GM12878 (cell line): ENCODE measurements around the gene SYCE3. TPM values are rescaled to one million over a fixed set of nuclear protein-coding genes. Genes with fewer than 3 reads are reported as not detected.

ENCODE experiments used
- ATAC-seq: fragments of 200-7000 bp; cut with Tn5 transposase; 3 replicates; pipeline ENCODE4 v1.9.1; 2020; ENCODE audit warnings: mild to moderate bottlenecking, moderate library complexity
- BruUV-seq: library from RNA; stranded (reverse); fragments of 400-500 nt; replicated peaks from 2 replicates; lab custom pipeline; 2021; lab: Mats Ljungman, UMichigan
- CTCF ChIA-PET: fragments of 300-600 bp; sonication (Branson Sonifier 250); formaldehyde crosslinking; extraction: SDS; loops from one replicate; lab custom pipeline; 2021; ENCODE audit warnings: inconsistent platforms; lab: Yijun Ruan, JAX
- POLR2A ChIA-PET: fragments of 350-600 bp; formaldehyde crosslinking; extraction: SDS; loops from one replicate; lab custom pipeline; 2021; ENCODE audit warnings: inconsistent platforms; lab: Charles Lee
- RAD21 ChIA-PET: fragments of 300-600 bp; sonication (Branson Sonifier 250); formaldehyde crosslinking; loops from one replicate; lab custom pipeline; 2023; ENCODE audit warnings: antibody characterized with exemption; ENCODE audit not compliant: unreplicated experiment; lab: Charles Lee
- SMC1A ChIA-PET: fragments of 300-600 bp; sonication (Branson Sonifier 250); formaldehyde crosslinking; loops from one replicate; lab custom pipeline; 2023; ENCODE audit not compliant: unreplicated experiment, uncharacterized antibody; lab: Charles Lee
- DNase-seq: peaks from one replicate; pipeline ENCODE4 v3.0.0-alpha.2; 2011; ENCODE audit warnings: low read depth, low spot score
- FAIRE-seq: peaks from 3 replicates; lab custom pipeline; 2011; peaks lifted over from hg19 to GRCh38; lab: Jason Lieb, UNC
- H2AFZ ChIP-seq: 2 replicates; pipeline ENCODE4 v1.6.0; 2011; ENCODE audit warnings: low read depth, low read length, control low read depth; ENCODE audit not compliant: control insufficient read depth
- H3K27ac ChIP-seq: 2 replicates; pipeline ENCODE4 v1.5.1; 2011; ENCODE audit warnings: control low read depth; ENCODE audit not compliant: control insufficient read depth, insufficient read depth
- H3K27me3 ChIP-seq, 2 experiments: replicated peaks in 1 of 2; 2 replicates each; pipeline versions ENCODE4 v1.6.0 to v1.6.1; 2011; ENCODE audit warnings: low read length in 1 of 2; ENCODE audit not compliant: control insufficient read depth in 2 of 2, insufficient read depth in 2 of 2
- H3K36me3 ChIP-seq, 2 experiments: 2 replicates each; pipeline ENCODE4 v1.5.1; 2011; ENCODE audit warnings: low read length in 1 of 2; ENCODE audit not compliant: control insufficient read depth in 2 of 2, insufficient read depth in 2 of 2
- H3K4me1 ChIP-seq: 2 replicates; pipeline ENCODE4 v1.6.1; 2011; ENCODE audit warnings: mild to moderate bottlenecking, low read length, moderate library complexity, mixed read lengths; ENCODE audit not compliant: control insufficient read depth, insufficient read depth
- H3K4me2 ChIP-seq: 2 replicates; pipeline ENCODE4 v1.6.0; 2011; ENCODE audit warnings: control low read depth; ENCODE audit not compliant: control insufficient read depth, insufficient read depth
- H3K4me3 ChIP-seq: fragments of 200-600 bp; sonication (generic); 2 replicates; pipeline ENCODE4 v1.5.1; 2016
- H3K79me2 ChIP-seq: 2 replicates; pipeline ENCODE4 v1.6.0; 2011; ENCODE audit warnings: low read length; ENCODE audit not compliant: control insufficient read depth, insufficient read depth
- H3K9ac ChIP-seq: 2 replicates; pipeline ENCODE4 v1.8.0; 2011; ENCODE audit warnings: low read length, control low read depth, mixed read lengths; ENCODE audit not compliant: control insufficient read depth, insufficient read depth
- H3K9me3 ChIP-seq: replicated peaks from 3 replicates; pipeline ENCODE4 v1.5.1; 2011; ENCODE audit warnings: mild to moderate bottlenecking, low read length; ENCODE audit not compliant: control insufficient read depth, insufficient read depth
- H4K20me1 ChIP-seq: 2 replicates; pipeline ENCODE4 v1.6.0; 2011; ENCODE audit not compliant: control insufficient read depth, insufficient read depth
- ATF3 ChIP-seq: IDR thresholded peaks from 2 replicates; pipeline ENCODE4 v1.6.1; 2011; ENCODE audit warnings: low read depth, mild to moderate bottlenecking, low read length, moderate library complexity, borderline replicate concordance; ENCODE audit errors: extremely low read depth
- CUX1 ChIP-seq: IDR thresholded peaks from 2 replicates; pipeline ENCODE4 v1.6.1; 2012; ENCODE audit warnings: improper control_type of control experiment, low read depth, low read length; ENCODE audit not compliant: insufficient replicate concordance
- GATAD2B ChIP-seq: fragments of 450-650 bp; conservative IDR thresholded peaks from 2 replicates; pipeline ENCODE4 v1.6.1; 2017; ENCODE audit warnings: low read depth, mild to moderate bottlenecking, moderate library complexity
- JUND ChIP-seq: IDR thresholded peaks from 2 replicates; pipeline ENCODE4 v1.6.1; 2012; ENCODE audit warnings: low read depth, mild to moderate bottlenecking, low read length, improper control_type of control experiment, moderate library complexity
- NR2F1 ChIP-seq: fragments of 450-650 bp; conservative IDR thresholded peaks from 2 replicates; pipeline ENCODE4 v1.6.1; 2017; ENCODE audit warnings: mild to moderate bottlenecking
- SIX5 ChIP-seq: IDR thresholded peaks from 2 replicates; pipeline ENCODE4 v1.6.1; 2011; ENCODE audit warnings: mild to moderate bottlenecking, low read depth, low read length, moderate library complexity; ENCODE audit not compliant: severe bottlenecking
- SKIL ChIP-seq: fragments of 450-650 bp; IDR thresholded peaks from 2 replicates; pipeline ENCODE4 v1.6.1; 2017; ENCODE audit warnings: mild to moderate bottlenecking, low read depth, inconsistent platforms; ENCODE audit not compliant: poor library complexity, severe bottlenecking
- SP1 ChIP-seq: IDR thresholded peaks from one replicate; pipeline ENCODE4 v1.6.1; 2011; ENCODE audit warnings: low read depth, low read length
- TCF7 ChIP-seq: IDR thresholded peaks from 2 replicates; pipeline ENCODE4 v1.6.1; 2014; ENCODE audit warnings: antibody characterized with exemption, borderline replicate concordance
- ZBED1 ChIP-seq: IDR thresholded peaks from 2 replicates; pipeline ENCODE4 v1.6.1; 2016; ENCODE audit warnings: borderline replicate concordance
- WGBS: methylation state at CpG from one replicate; pipeline ENCODE4 v1.1.6; 2016; ENCODE audit warnings: low lambda C conversion rate; ENCODE audit not compliant: insufficient replicate concordance, insufficient coverage; ENCODE audit errors: missing lambda C conversion rate; 5-methylcytosine and 5-hydroxymethylcytosine counted together
- in situ Hi-C: fragments of 300-500 bp; cut with MboI; formaldehyde crosslinking; loops from 9 replicates; pipeline ENCODE4 v1.14.3; 2018; ENCODE audit warnings: mixed read lengths
- intact Hi-C: fragments of 100-400 bp; cut with micrococcal nuclease; formaldehyde crosslinking; loops from one replicate; pipeline ENCODE4 v1.14.2; 2022; ENCODE audit not compliant: unreplicated experiment
- polyA plus RNA-seq, 11 experiments: library from polyadenylated mRNA; depleted of rRNA in 4 of 11; unstranded in 6 of 11; stranded (reverse) in 5 of 11; fragments of >200 nt; fragmentation: Nextera tagmentation in 4 of 11; fragmentation: Illumina TruSeq in 1 of 11; extraction: Ambion mirVana in 4 of 11; extraction: Trizol in 1 of 11; gene quantifications; 1 replicate in 1 of 11; 2 replicates in 10 of 11; pipeline versions ENCODE4 v1.2.1 to v1.2.3, GENCODE V29; 2011 to 2016; ENCODE audit warnings: inconsistent platforms in 2 of 11, missing spikeins in 2 of 11, low read depth in 1 of 11
- total RNA-seq, 4 experiments: library from RNA; depleted of rRNA in 3 of 4; stranded (reverse); fragments of >200 nt in 3 of 4; fragmentation: Illumina TruSeq in 1 of 4; extraction: Trizol in 1 of 4; gene quantifications; 2 replicates each; pipeline versions ENCODE4 v1.2.1 to v1.2.3, GENCODE V29; 2013 to 2021
- TF ChIP-seq, protein P1 (sequence below): fragments of 450-650 bp; IDR thresholded peaks from 2 replicates; pipeline ENCODE4 v1.6.1; 2014; ENCODE audit warnings: mild to moderate bottlenecking

SYCE3 gene
- total and polyA plus RNA-seq, 10 of the 15 experiments (the other 5 are each of a cell fraction or from before 2014, with no cell fraction given), result 0.38 to 0.91 (median 0.76) TPM; not detected in 4

GRCh38 chr22:50546326-50547262 is 16.1 kb downstream of the SYCE3 start:
- Histone ChIP-seq H3K27me3 (peaks cover 0 to 1% of the 10 kb centered on the region in 2 experiments; a peak in 1 of 4 replicates), H3K4me3 (no peak overlapping the region), H3K27ac (no peak overlapping the region), H3K9ac (no peak overlapping the region), H3K4me1 (peaks cover 36% of the 10 kb centered on the region), H2AFZ (no peak overlapping the region), H3K9me3 (no peaks in the 10 kb centered on the region), H3K36me3 (no peaks in the 10 kb centered on the region), H3K79me2 (peaks cover 5% of the 10 kb centered on the region), H3K4me2 (no peak overlapping the region), H4K20me1 (no peaks in the 10 kb centered on the region)
- in situ Hi-C loops, result no loop called here
- WGBS, result 94% methylated on average over 68 of the region's 78 CpGs
- POLR2A ChIA-PET, result interaction anchor here (0.9 to 2.5 kb wide), 9 partner anchors 8 to 75 kb away, joined by 3 to 15 read pairs (median 10); partner anchors contain the start of genes LMF2, NCAPH2, SCO2 and TYMP
- RAD21 ChIA-PET, result interaction anchor here (1.9 to 2.1 kb wide), 2 partner anchors 7 to 75 kb away, joined by 7 to 10 read pairs; no protein-coding TSS in a partner anchor
- ATAC-seq (no peak), DNase-seq (no peak), FAIRE-seq (no peak)
- SMC1A ChIA-PET, result interaction anchor here (2.0 to 2.4 kb wide), 3 partner anchors 14 to 73 kb away, joined by 4 to 14 read pairs (median 10); partner anchors contain the start of gene SCO2
- intact Hi-C loops, result no loop called here
- CTCF ChIA-PET, result interaction anchor here (0.8 to 2.2 kb wide), 6 partner anchors 17 to 76 kb away, joined by 3 to 9 read pairs (median 6); partner anchors contain the start of genes SCO2 and SYCE3
- no TSS peak for BruUV-seq
- TF ChIP-seq ZBED1 (no peak), ATF3 (no peak), GATAD2B (no peak), SKIL (no peak), SIX5 (no peak), SP1 (no peak), JUND (no peak), NR2F1 (no peak), CUX1 (no peak), TCF7 (no peak)
- TF ChIP-seq, protein P1, sequence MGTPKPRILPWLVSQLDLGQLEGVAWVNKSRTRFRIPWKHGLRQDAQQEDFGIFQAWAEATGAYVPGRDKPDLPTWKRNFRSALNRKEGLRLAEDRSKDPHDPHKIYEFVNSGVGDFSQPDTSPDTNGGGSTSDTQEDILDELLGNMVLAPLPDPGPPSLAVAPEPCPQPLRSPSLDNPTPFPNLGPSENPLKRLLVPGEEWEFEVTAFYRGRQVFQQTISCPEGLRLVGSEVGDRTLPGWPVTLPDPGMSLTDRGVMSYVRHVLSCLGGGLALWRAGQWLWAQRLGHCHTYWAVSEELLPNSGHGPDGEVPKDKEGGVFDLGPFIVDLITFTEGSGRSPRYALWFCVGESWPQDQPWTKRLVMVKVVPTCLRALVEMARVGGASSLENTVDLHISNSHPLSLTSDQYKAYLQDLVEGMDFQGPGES, result no peak
